Stomach (tissue), 19 donors: ENCODE measurements around the gene TMEM62. TPM values are rescaled to one million over a fixed set of nuclear protein-coding genes. Genes with fewer than 3 reads are reported as not detected.

Source experiments
- DNase-seq, 2 donors: peaks; one replicate each; pipeline versions ENCODE4 v3.0.0 to v3.0.0-alpha.2; 2013 to 2019
- H3K27ac ChIP-seq, 5 donors: fragments of 200-600 bp in 4 of 5; sonication (generic) in 4 of 5; one replicate each; pipeline ENCODE4 v1.5.1; 2013 to 2019; ENCODE audit warnings: mild to moderate bottlenecking in 1 of 5, moderate library complexity in 1 of 5
- H3K27me3 ChIP-seq, 3 donors: fragments of 200-600 bp; sonication (generic); one replicate each; pipeline ENCODE4 v1.5.1; 2017 to 2019; ENCODE audit warnings: mixed run types in 1 of 3
- H3K36me3 ChIP-seq, 4 donors: fragments of 200-600 bp; sonication (generic); 1 replicate in 3 of 4; 2 replicates in 1 of 4; pipeline ENCODE4 v1.5.1; 2016 to 2019
- H3K4me1 ChIP-seq, 4 donors: fragments of 200-600 bp; sonication (generic); one replicate each; pipeline ENCODE4 v1.5.1; 2016 to 2019
- H3K4me3 ChIP-seq, 4 donors: fragments of 200-600 bp; sonication (generic) in 3 of 4; one replicate each; pipeline ENCODE4 v1.5.1; 2016 to 2019; ENCODE audit warnings: mild to moderate bottlenecking in 1 of 4
- H3K9me3 ChIP-seq, 4 donors: fragments of 200-600 bp; sonication (generic); one replicate each; pipeline ENCODE4 v1.5.1; 2016 to 2019
- CTCF ChIP-seq, 7 experiments: fragments of 450-650 bp in 4 of 7; fragments of 200-600 bp in 3 of 7; sonication (generic) in 3 of 7; IDR thresholded peaks; one replicate each; pipeline ENCODE4 v1.5.1; 2016 to 2019; ENCODE audit warnings: antibody characterized with exemption in 7 of 7, control low read depth in 2 of 7, mild to moderate bottlenecking in 1 of 7
- EP300 ChIP-seq: sonication (generic); formaldehyde crosslinking; IDR thresholded peaks from one replicate; pipeline ENCODE4 v1.6.1; 2017; ENCODE audit warnings: antibody characterized with exemption
- POLR2A ChIP-seq, 4 donors: fragments of 450-650 bp; IDR thresholded peaks; one replicate each; pipeline ENCODE4 v1.6.1; 2016; ENCODE audit warnings: antibody characterized with exemption in 4 of 4, control low read depth in 2 of 4, mild to moderate bottlenecking in 1 of 4, moderate library complexity in 1 of 4
- POLR2AphosphoS5 ChIP-seq, 3 donors: sonication (generic); formaldehyde crosslinking; IDR thresholded peaks; one replicate each; pipeline ENCODE4 v1.6.1; 2016; ENCODE audit warnings: antibody characterized with exemption in 3 of 3
- WGBS, 5 donors: extraction: QIAGEN DNeasy Blood & Tissue Kit in 3 of 5; methylation state at CpG; one replicate each; pipeline versions ENCODE4 v1.1.5 to v1.1.7; 2013 to 2018; 5-methylcytosine and 5-hydroxymethylcytosine counted together
- intact Hi-C: fragments of 100-400 bp; cut with DNase I; formaldehyde crosslinking; loops from one replicate; pipeline ENCODE4 v1.15.1; 2023; ENCODE audit warnings: low total_unique reads
- long read RNA-seq, 10 donors: transcript quantifications; one replicate each; lab custom pipeline, GENCODE V29; 2026
- polyA plus RNA-seq, 3 donors: library from polyadenylated mRNA; stranded (reverse); fragments of 200-250 nt; gene quantifications; one replicate each; pipeline ENCODE4 v1.2.3, GENCODE V29; 2013
- total RNA-seq, 5 donors: library from RNA; depleted of rRNA; stranded (reverse); fragments of >200 nt; gene quantifications; one replicate each; pipeline versions ENCODE4 v1.1.0 to v1.2.3, GENCODE V29; 2014 to 2016
- donor health status: healthy with polysubstance abuse.
- donor health status: Bipolar disorder and iron deficiency.
- donor health status: healthy.

TMEM62 gene
- total RNA-seq (10 to 100 TPM; 13.6 to 92.0 (median 65.3) TPM), polyA plus RNA-seq (10 to 100 TPM in 1 of 3 donors, 1 to 10 TPM in 2; 5.5 to 16.6 (median 7.8) TPM)
- long read RNA-seq, donor 1, partial matches to known transcripts, result 0 of 2 reads
- long read RNA-seq, donor 1, other reads (novel, unspliced or antisense), result 0 of 2 reads
- long read RNA-seq, donor 2, partial matches to known transcripts, result 5 of 8 reads
- long read RNA-seq, donor 2, other reads (novel, unspliced or antisense), result 0 of 8 reads
- long read RNA-seq, donor 3, transcript TMEM62-206 (2 exons, 848 nt), result major isoform, 5 of 6 reads
- long read RNA-seq, donor 3, partial matches to known transcripts, result 0 of 6 reads
- long read RNA-seq, donor 3, other reads (novel, unspliced or antisense), result 0 of 6 reads
- long read RNA-seq, donor 4, result 0 reads
- long read RNA-seq, donor 5, partial matches to known transcripts, result 0 of 2 reads
- long read RNA-seq, donor 5, other reads (novel, unspliced or antisense), result 0 of 2 reads
- long read RNA-seq, donor 6, transcript TMEM62-206 (2 exons, 848 nt), result major isoform, 5 of 22 reads
- long read RNA-seq, donor 6, partial matches to known transcripts, result 15 of 22 reads
- long read RNA-seq, donor 6, other reads (novel, unspliced or antisense), result 0 of 22 reads
- long read RNA-seq, donor 7, partial matches to known transcripts, result 0 of 2 reads
- long read RNA-seq, donor 7, other reads (novel, unspliced or antisense), result 0 of 2 reads
- long read RNA-seq, donor 8, result 0 reads
- long read RNA-seq, donor 9, result 0 reads
- long read RNA-seq, donor 10, partial matches to known transcripts, result 0 of 5 reads
- long read RNA-seq, donor 10, other reads (novel, unspliced or antisense), result 0 of 5 reads

- WGBS, 5 donors, result 0 to 1% (median 0%) methylated on average over 15 to 66 of the region's 66 CpGs
- DNase-seq, result peak; percentile 92 to 93
- Histone ChIP-seq H3K4me1 (peaks cover 0 to 28% (median 19%) of the 10 kb centered on the region in 4 donors), H3K27ac (peak within 1 kb of the TSS; percentile 87 to 91 (median 88)), H3K4me3 (peak within 1 kb of the TSS; percentile 66 to 96 (median 86)), H3K27me3 (no peaks in the 10 kb centered on the region), H3K36me3 (peaks cover 12 to 33% (median 28%) of the 10 kb centered on the region in 4 donors), H3K9me3 (no peaks in the 10 kb centered on the region)
- TF ChIP-seq EP300 (no peak), POLR2AphosphoS5 (IDR thresholded peaks at IDR 0.05) (peak; percentile 58 to 93 (median 93))
- intact Hi-C loops, result no loop called here
Observed at GRCh38 chr15:43133430-43134156, at the start of gene TMEM62. Gene TMEM62, plus strand, starts transcription at chr15:43133586. Its CDS starts 217 bp downstream, at chr15:43133803.

GRCh38 chr15:43085921-43086320 lies 47.5 kb upstream of the TMEM62 start:
- no peaks in the 10 kb centered on the region for H3K27me3 ChIP-seq
- intact Hi-C loops, result no loop called here
- no peaks in the 10 kb centered on the region for H3K9me3 ChIP-seq
- H3K4me3 ChIP-seq, result no peak overlapping the region
- no peak for DNase-seq
- H3K27ac ChIP-seq, result peak overlapping the region in 1 of 5 donors; percentile 38
- no peak for TF ChIP-seq CTCF (IDR thresholded peaks at IDR 0.05)
- TF ChIP-seq POLR2A (IDR thresholded peaks at IDR 0.05), result no peak
- no peak for TF ChIP-seq EP300
- TF ChIP-seq POLR2AphosphoS5 (IDR thresholded peaks at IDR 0.05), result no peak
- H3K36me3 ChIP-seq, result peaks cover 3 to 55% (median 49%) of the 10 kb centered on the region in 4 donors
- H3K4me1 ChIP-seq, result peaks cover 0 to 29% (median 4%) of the 10 kb centered on the region in 4 donors

- Histone ChIP-seq H3K4me1 (peaks cover 0 to 29% (median 4%) of the 10 kb centered on the region in 4 donors), H3K4me3 (no peak overlapping the region), H3K36me3 (peaks cover 3 to 52% (median 44%) of the 10 kb centered on the region in 4 donors), H3K9me3 (no peaks in the 10 kb centered on the region), H3K27ac (peak overlapping the region in 2 of 5 donors; percentile 9 to 35), H3K27me3 (no peaks in the 10 kb centered on the region)
- TF ChIP-seq POLR2A (IDR thresholded peaks at IDR 0.05) (no peak), POLR2AphosphoS5 (IDR thresholded peaks at IDR 0.05) (no peak), EP300 (no peak), CTCF (IDR thresholded peaks at IDR 0.05) (no peak)
- no peak for DNase-seq
- intact Hi-C loops, result no loop called here
- WGBS, 5 donors, result 40 to 68% (median 46%) methylated on average over 1 of the region's 1 CpG
Observed at GRCh38 chr15:43086551-43086950, 46.8 kb upstream of the TMEM62 start.

- no peaks in the 10 kb centered on the region for H3K9me3 ChIP-seq
- peaks cover 8 to 44% (median 32%) of the 10 kb centered on the region in 4 donors for H3K4me1 ChIP-seq
- intact Hi-C loops, result no loop called here
- H3K27me3 ChIP-seq, result no peaks in the 10 kb centered on the region
- DNase-seq, result no peak
- H3K36me3 ChIP-seq, result peaks cover 0 to 14% (median 4%) of the 10 kb centered on the region in 4 donors
- peak overlapping the region in 1 of 5 donors; percentile 45 for H3K27ac ChIP-seq
- TF ChIP-seq POLR2A (IDR thresholded peaks at IDR 0.05), result no peak
- TF ChIP-seq POLR2AphosphoS5 (IDR thresholded peaks at IDR 0.05), result no peak
- TF ChIP-seq CTCF (IDR thresholded peaks at IDR 0.05), result no peak
- no peak for TF ChIP-seq EP300
- H3K4me3 ChIP-seq, result no peak overlapping the region
- 95 to 100% (median 97%) methylated on average over 4 of the region's 4 CpGs for WGBS, 5 donors
Observed at GRCh38 chr15:43091859-43092258, 41.5 kb upstream of the TMEM62 start.
